Endodermal cell (in vitro differentiated cells): ENCODE results near the gene KITLG. TPM values are rescaled to one million over a fixed set of nuclear protein-coding genes. Genes with fewer than 3 reads are reported as not detected.

ENCODE experiments used
- DNase-seq: peaks from one replicate; pipeline ENCODE4 v3.0.0-alpha.2; 2017
- H3K27ac ChIP-seq: 2 replicates; pipeline ENCODE4 v1.5.1; 2013; ENCODE audit warnings: mild to moderate bottlenecking, low read depth, low read length, moderate library complexity
- H3K27me3 ChIP-seq: 2 replicates; pipeline ENCODE4 v1.6.1; 2013; ENCODE audit warnings: mild to moderate bottlenecking, low read length, moderate library complexity; ENCODE audit not compliant: insufficient read depth, control insufficient read depth, poor library complexity, severe bottlenecking
- H3K36me3 ChIP-seq: 2 replicates; pipeline ENCODE4 v1.7.0; 2013; ENCODE audit warnings: mild to moderate bottlenecking, low read length, moderate library complexity; ENCODE audit not compliant: control insufficient read depth, insufficient read depth
- H3K4me1 ChIP-seq: one replicate; pipeline ENCODE4 v1.7.0; 2013; ENCODE audit warnings: low read length; ENCODE audit not compliant: control insufficient read depth, insufficient read depth
- H3K4me3 ChIP-seq: 2 replicates; pipeline ENCODE4 v1.5.1; 2013; ENCODE audit warnings: mild to moderate bottlenecking, low read length, moderate library complexity
- H3K9ac ChIP-seq: 2 replicates; pipeline ENCODE4 v1.6.1; 2013; ENCODE audit warnings: mild to moderate bottlenecking, low read length, moderate library complexity; ENCODE audit not compliant: poor library complexity, severe bottlenecking; ENCODE audit errors: extremely low read depth
- H3K9me3 ChIP-seq: 2 replicates; pipeline ENCODE4 v1.6.1; 2013; ENCODE audit warnings: mild to moderate bottlenecking, low read length, moderate library complexity; ENCODE audit not compliant: control insufficient read depth
- H3K27ac Mint-ChIP-seq: 2 replicates; pipeline ENCODE4 v1.8.0; 2020; ENCODE audit warnings: mixed read lengths
- H3K27me3 Mint-ChIP-seq: 2 replicates; pipeline ENCODE4 v1.8.0; 2021; ENCODE audit warnings: mild to moderate bottlenecking, mixed read lengths; ENCODE audit not compliant: insufficient read depth
- H3K36me3 Mint-ChIP-seq: 2 replicates; pipeline ENCODE4 v1.8.0; 2020; ENCODE audit warnings: low read depth, mixed read lengths
- H3K4me1 Mint-ChIP-seq: 2 replicates; pipeline ENCODE4 v1.8.0; 2020; ENCODE audit warnings: mixed read lengths
- H3K4me3 Mint-ChIP-seq: 2 replicates; pipeline ENCODE4 v1.8.0; 2020; ENCODE audit warnings: mild to moderate bottlenecking, moderate library complexity, mixed read lengths
- H3K9me3 Mint-ChIP-seq: 2 replicates; pipeline ENCODE4 v1.8.0; 2020; ENCODE audit warnings: mild to moderate bottlenecking, mixed read lengths
- CTCF ChIP-seq: fragments of 200-600 bp; sonication (generic); conservative IDR thresholded peaks from 2 replicates; pipeline ENCODE4 v1.5.0; 2021; ENCODE audit warnings: antibody characterized with exemption, mild to moderate bottlenecking
- WGBS, 2 experiments: methylation state at CpG; one replicate each; pipeline versions ENCODE4 v1.1.5 to v1.1.7; 2013; ENCODE audit warnings: missing lambda C conversion rate in 2 of 2, mixed read lengths in 1 of 2; ENCODE audit not compliant: insufficient coverage in 1 of 2, insufficient read length in 1 of 2; 5-methylcytosine and 5-hydroxymethylcytosine counted together
- total RNA-seq, 2 donors: library from RNA; stranded (reverse); fragmentation: NEBNext Ultra II Directional in 1 of 2; extraction: Animal tissue kit (Norgen Biotek cat#: 25700) in 1 of 2; gene quantifications; 2 replicates in 1 of 2; 3 replicates in 1 of 2; pipeline ENCODE4 v1.2.1, GENCODE V29; 2021

Gene KITLG
- total RNA-seq, 2 donors from 2014 or later = 7.0 to 14.3 TPM

GRCh38 chr12:88501972-88502938 is 78.0 kb downstream of the KITLG start:
- Histone ChIP-seq H3K4me3 (no peak overlapping the region), H3K9me3 (no peaks in the 10 kb centered on the region), H3K36me3 (no peaks in the 10 kb centered on the region), H3K27ac (no peak overlapping the region), H3K9ac (no peak overlapping the region), H3K4me1 (no peaks in the 10 kb centered on the region), H3K27me3 (no peaks in the 10 kb centered on the region)
- 88 to 100% methylated on average over 1 to 5 of the region's 5 CpGs for WGBS, 2 experiments
- Mint-ChIP-seq H3K4me1 (peaks cover 10% of the 10 kb centered on the region), H3K27me3 (no peaks in the 10 kb centered on the region), H3K36me3 (no peaks in the 10 kb centered on the region), H3K27ac (no peak overlapping the region), H3K9me3 (no peaks in the 10 kb centered on the region), H3K4me3 (no peak overlapping the region)
- no peak for TF ChIP-seq CTCF
- DNase-seq = no peak

GRCh38 chr12:88496891-88497371 is 83.3 kb downstream of the KITLG start:
- Histone ChIP-seq H3K9me3 (no peaks in the 10 kb centered on the region), H3K4me3 (no peak overlapping the region), H3K27me3 (no peaks in the 10 kb centered on the region), H3K27ac (no peak overlapping the region), H3K4me1 (no peaks in the 10 kb centered on the region), H3K36me3 (no peaks in the 10 kb centered on the region), H3K9ac (no peak overlapping the region)
- Mint-ChIP-seq H3K27ac (no peak overlapping the region), H3K9me3 (no peaks in the 10 kb centered on the region), H3K4me3 (no peak overlapping the region), H3K4me1 (no peaks in the 10 kb centered on the region), H3K36me3 (no peaks in the 10 kb centered on the region), H3K27me3 (no peaks in the 10 kb centered on the region)
- 82 to 92% methylated on average over 2 to 3 of the region's 3 CpGs for WGBS, 2 experiments
- no peak for DNase-seq
- no peak for TF ChIP-seq CTCF

- DNase-seq = no peak
- Mint-ChIP-seq H3K27ac (no peak overlapping the region), H3K9me3 (no peaks in the 10 kb centered on the region), H3K36me3 (no peaks in the 10 kb centered on the region), H3K4me3 (no peak overlapping the region), H3K27me3 (no peaks in the 10 kb centered on the region), H3K4me1 (no peaks in the 10 kb centered on the region)
- H3K4me1 ChIP-seq = no peaks in the 10 kb centered on the region
- no peak overlapping the region for H3K27ac ChIP-seq
- no peaks in the 10 kb centered on the region for H3K36me3 ChIP-seq
- no peak overlapping the region for H3K4me3 ChIP-seq
- H3K27me3 ChIP-seq = no peaks in the 10 kb centered on the region
- no peak overlapping the region for H3K9ac ChIP-seq
- 95 to 100% methylated on average over 3 of the region's 3 CpGs for WGBS, 2 experiments
- no peak for TF ChIP-seq CTCF
- no peaks in the 10 kb centered on the region for H3K9me3 ChIP-seq
Observed at GRCh38 chr12:88496429-88496828, 83.8 kb downstream of the KITLG start.
